AG04450 (cell line): ENCODE results near the gene USP20. TPM values are rescaled to one million over a fixed set of nuclear protein-coding genes. Genes with fewer than 3 reads are reported as not detected.

Source experiments
- CTCF ChIA-PET: fragments of 300-600, 350-600 bp; formaldehyde crosslinking; extraction: SDS; loops from one replicate; lab custom pipeline; 2022; ENCODE audit warnings: antibody characterized with exemption, inconsistent platforms; lab: Charles Lee
- POLR2A ChIA-PET: fragments of 350-600 bp; formaldehyde crosslinking; extraction: SDS; loops from one replicate; lab custom pipeline; 2021; ENCODE audit warnings: antibody characterized with exemption, inconsistent platforms; lab: Yijun Ruan, JAX
- DNase-seq: peaks from one replicate; pipeline ENCODE4 v3.0.0-alpha.2; 2011; ENCODE audit warnings: low read depth, low spot score
- H3K27ac ChIP-seq: one replicate; pipeline ENCODE4 v1.5.1; 2012; ENCODE audit warnings: low read depth, low read length, control low read depth
- H3K27me3 ChIP-seq: one replicate; pipeline ENCODE4 v1.6.0; 2012; ENCODE audit warnings: low read length; ENCODE audit not compliant: control insufficient read depth, insufficient read depth
- H3K4me3 ChIP-seq: 2 replicates; pipeline ENCODE4 v1.5.1; 2011; ENCODE audit warnings: mild to moderate bottlenecking, low read depth, low read length, control low read depth
- H3K9me3 ChIP-seq: 2 replicates; pipeline ENCODE4 v1.5.1; 2012; ENCODE audit warnings: low read length; ENCODE audit not compliant: control insufficient read depth, insufficient read depth
- polyA plus RNA-seq: library from polyadenylated mRNA; depleted of rRNA; stranded (reverse); fragments of >200 nt; gene quantifications from 2 replicates; pipeline ENCODE4 v1.2.3, GENCODE V29; 2011
- TF ChIP-seq, protein P1 (sequence below): IDR thresholded peaks from 2 replicates; pipeline ENCODE4 v1.5.1; 2011; ENCODE audit warnings: low read depth, low read length, control low read depth, inconsistent platforms

USP20 gene
- polyA plus RNA-seq, 1 experiment = 10.3 TPM

DNA sequence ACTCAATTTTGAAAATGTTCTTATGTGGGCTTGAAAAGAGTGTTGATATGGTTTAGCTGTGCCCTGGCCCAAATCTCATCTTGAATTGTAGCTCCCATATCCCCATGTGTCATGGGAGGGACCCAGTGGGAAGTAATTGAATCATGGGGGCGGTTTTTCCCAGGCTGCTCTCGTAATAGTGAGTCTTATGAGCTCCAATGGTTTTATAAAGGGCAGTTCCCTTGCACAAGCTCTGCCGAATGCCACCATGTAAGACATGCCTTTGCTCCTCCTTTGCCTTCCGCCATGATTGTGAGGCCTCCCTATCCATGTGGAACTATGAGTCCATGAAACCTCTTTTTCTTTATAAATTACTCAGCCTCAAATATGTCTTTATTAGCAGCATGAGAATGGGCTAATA, 71.0 kb downstream of the USP20 start:
- no peak overlapping the region for H3K27ac ChIP-seq
- no peaks in the 10 kb centered on the region for H3K27me3 ChIP-seq
- no peak for DNase-seq
- ChIA-PET POLR2A (interaction anchor here (0.7 to 1.0 kb wide), 2 partner anchors 14 to 287 kb away, joined by 4 to 5 read pairs; no protein-coding TSS in a partner anchor), CTCF (no interaction called here)
- H3K9me3 ChIP-seq = no peaks in the 10 kb centered on the region
- TF ChIP-seq, protein P1, sequence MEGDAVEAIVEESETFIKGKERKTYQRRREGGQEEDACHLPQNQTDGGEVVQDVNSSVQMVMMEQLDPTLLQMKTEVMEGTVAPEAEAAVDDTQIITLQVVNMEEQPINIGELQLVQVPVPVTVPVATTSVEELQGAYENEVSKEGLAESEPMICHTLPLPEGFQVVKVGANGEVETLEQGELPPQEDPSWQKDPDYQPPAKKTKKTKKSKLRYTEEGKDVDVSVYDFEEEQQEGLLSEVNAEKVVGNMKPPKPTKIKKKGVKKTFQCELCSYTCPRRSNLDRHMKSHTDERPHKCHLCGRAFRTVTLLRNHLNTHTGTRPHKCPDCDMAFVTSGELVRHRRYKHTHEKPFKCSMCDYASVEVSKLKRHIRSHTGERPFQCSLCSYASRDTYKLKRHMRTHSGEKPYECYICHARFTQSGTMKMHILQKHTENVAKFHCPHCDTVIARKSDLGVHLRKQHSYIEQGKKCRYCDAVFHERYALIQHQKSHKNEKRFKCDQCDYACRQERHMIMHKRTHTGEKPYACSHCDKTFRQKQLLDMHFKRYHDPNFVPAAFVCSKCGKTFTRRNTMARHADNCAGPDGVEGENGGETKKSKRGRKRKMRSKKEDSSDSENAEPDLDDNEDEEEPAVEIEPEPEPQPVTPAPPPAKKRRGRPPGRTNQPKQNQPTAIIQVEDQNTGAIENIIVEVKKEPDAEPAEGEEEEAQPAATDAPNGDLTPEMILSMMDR = no peak
- no peak overlapping the region for H3K4me3 ChIP-seq

GRCh38 chr9:129907201-129907600, 71.9 kb downstream of the USP20 start:
- Histone ChIP-seq H3K9me3 (no peaks in the 10 kb centered on the region), H3K27ac (no peak overlapping the region), H3K4me3 (no peak overlapping the region), H3K27me3 (no peaks in the 10 kb centered on the region)
- DNase-seq = no peak
- POLR2A ChIA-PET = interaction anchor here (0.6 to 0.7 kb wide), 2 partner anchors 286 to 1825 kb away, joined by 4 read pairs; no protein-coding TSS in a partner anchor
- CTCF ChIA-PET = no interaction called here
- TF ChIP-seq, protein P1 = no peak

- Histone ChIP-seq H3K4me3 (no peak overlapping the region), H3K27ac (no peak overlapping the region), H3K9me3 (no peaks in the 10 kb centered on the region), H3K27me3 (no peaks in the 10 kb centered on the region)
- ChIA-PET CTCF (interaction anchor here (1.3 kb wide), 1 partner anchor 149 kb away, joined by 3 read pairs; no protein-coding TSS in a partner anchor), POLR2A (no interaction called here)
- DNase-seq = no peak
- TF ChIP-seq, protein P1 = no peak
Measured at GRCh38 chr9:129908906-129909305, 73.6 kb downstream of the USP20 start.

DNA sequence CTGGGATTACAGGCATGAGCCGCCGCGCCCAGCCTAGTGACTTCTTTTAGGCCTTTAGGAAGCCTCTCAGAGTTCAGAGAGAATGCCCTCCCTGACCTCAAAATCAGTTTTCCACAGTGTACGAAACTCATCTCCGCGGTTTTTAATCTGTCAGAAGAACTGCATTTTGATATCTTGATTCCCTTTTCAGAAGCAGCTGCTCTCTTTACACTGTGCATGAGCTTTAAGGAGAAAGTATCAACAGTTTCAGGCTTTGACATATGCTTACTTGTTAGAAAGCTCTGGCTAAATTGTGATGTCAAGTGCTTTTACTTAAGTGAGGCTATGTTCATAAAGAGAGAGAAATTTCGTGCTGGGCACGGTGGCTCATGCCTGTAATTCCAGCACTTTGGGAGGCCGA, 74.6 kb downstream of the USP20 start:
- H3K27ac ChIP-seq = no peak overlapping the region
- no peak overlapping the region for H3K4me3 ChIP-seq
- TF ChIP-seq, protein P1 = no peak
- ChIA-PET CTCF (interaction anchor here (0.7 to 1.3 kb wide), 3 partner anchors 25 to 148 kb away, joined by 3 to 4 read pairs (median 3); no protein-coding TSS in a partner anchor), POLR2A (interaction anchor here (0.6 to 1.7 kb wide), 5 partner anchors 23 to 133 kb away, joined by 3 to 9 read pairs (median 4); partner anchors contain the start of gene FNBP1)
- DNase-seq = no peak
- no peaks in the 10 kb centered on the region for H3K27me3 ChIP-seq
- H3K9me3 ChIP-seq = no peaks in the 10 kb centered on the region
